GM23338 (cell line): Measurements from ENCODE around the gene SELENOS. TPM values are rescaled to one million over a fixed set of nuclear protein-coding genes. Genes with fewer than 3 reads are reported as not detected.

Source experiments
- ATAC-seq: fragments of 200-7000 bp; cut with Tn5 transposase; 3 replicates; pipeline ENCODE4 v1.9.1; 2020
- DNase-seq: peaks from one replicate; pipeline ENCODE4 v3.0.0-alpha.2; 2015; ENCODE audit warnings: low spot score
- H2AFZ ChIP-seq: fragments of 200-600 bp; sonication (generic); 2 replicates; pipeline ENCODE4 v1.8.0; 2016; ENCODE audit warnings: antibody characterized with exemption, mild to moderate bottlenecking, moderate library complexity
- H3F3A ChIP-seq: fragments of 200-600 bp; sonication (generic); replicated peaks from 2 replicates; pipeline ENCODE4 v1.8.0; 2017; ENCODE audit warnings: antibody characterized with exemption, mixed run types, low read depth
- H3K27ac ChIP-seq: fragments of 200-600 bp; sonication (generic); 2 replicates; pipeline ENCODE4 v1.6.1; 2016; ENCODE audit warnings: low read depth
- H3K27me3 ChIP-seq: fragments of 200-600 bp; sonication (generic); 2 replicates; pipeline ENCODE4 v1.8.0; 2016; ENCODE audit warnings: mild to moderate bottlenecking, mixed run types, moderate library complexity; ENCODE audit not compliant: insufficient read depth
- H3K36me3 ChIP-seq: fragments of 200-600 bp; sonication (generic); 2 replicates; pipeline ENCODE4 v1.8.0; 2016; ENCODE audit warnings: mild to moderate bottlenecking; ENCODE audit not compliant: insufficient read depth
- H3K4me1 ChIP-seq: fragments of 200-600 bp; sonication (generic); 2 replicates; pipeline ENCODE4 v1.8.0; 2016; ENCODE audit warnings: mild to moderate bottlenecking, moderate library complexity; ENCODE audit not compliant: insufficient read depth
- H3K4me2 ChIP-seq: fragments of 200-600 bp; sonication (generic); 2 replicates; pipeline ENCODE4 v1.7.1; 2017; ENCODE audit warnings: mixed run types
- H3K4me3 ChIP-seq: fragments of 200-600 bp; sonication (generic); 2 replicates; pipeline ENCODE4 v1.6.1; 2016; ENCODE audit warnings: mixed run types
- H3K79me2 ChIP-seq: fragments of 200-600 bp; sonication (generic); replicated peaks from 2 replicates; pipeline ENCODE4 v1.8.0; 2017; ENCODE audit warnings: mild to moderate bottlenecking; ENCODE audit not compliant: insufficient read depth
- H3K9me2 ChIP-seq: fragments of 200-600 bp; sonication (generic); 2 replicates; pipeline ENCODE4 v1.8.0; 2017; ENCODE audit not compliant: insufficient read depth
- H4K20me1 ChIP-seq: fragments of 200-600 bp; sonication (generic); replicated peaks from 2 replicates; pipeline ENCODE4 v1.8.0; 2017; ENCODE audit warnings: mild to moderate bottlenecking; ENCODE audit not compliant: insufficient read depth
- H3K27ac Mint-ChIP-seq: 2 replicates; pipeline ENCODE4 v1.8.0; 2020; ENCODE audit warnings: inconsistent platforms, mild to moderate bottlenecking, moderate library complexity, mixed read lengths
- H3K27me3 Mint-ChIP-seq: 3 replicates; pipeline ENCODE4 v1.8.0; 2022; ENCODE audit warnings: low read depth, mild to moderate bottlenecking, moderate library complexity, mixed read lengths, inconsistent platforms; ENCODE audit not compliant: insufficient read depth, poor library complexity
- H3K36me3 Mint-ChIP-seq: 3 replicates; pipeline ENCODE4 v1.8.0; 2021; ENCODE audit warnings: low read depth, mild to moderate bottlenecking, inconsistent platforms, moderate library complexity, mixed read lengths
- H3K4me1 Mint-ChIP-seq: 3 replicates; pipeline ENCODE4 v1.8.0; 2020; ENCODE audit warnings: mild to moderate bottlenecking, inconsistent platforms, mixed read lengths
- H3K4me3 Mint-ChIP-seq: 3 replicates; pipeline ENCODE4 v1.8.0; 2021; ENCODE audit warnings: moderate library complexity, mild to moderate bottlenecking, inconsistent platforms, mixed read lengths
- H3K9me3 Mint-ChIP-seq: 3 replicates; pipeline ENCODE4 v1.8.0; 2020; ENCODE audit warnings: moderate library complexity, mild to moderate bottlenecking, inconsistent platforms, mixed read lengths
- CREB1 ChIP-seq: fragments of 250-450 bp; sonication (Bioruptor Pico); IDR thresholded peaks from 2 replicates; pipeline ENCODE4 v1.5.0; 2020; ENCODE audit warnings: low read depth, mild to moderate bottlenecking, moderate library complexity
- EZH2phosphoT487 ChIP-seq: fragments of 200-600 bp; sonication (generic); IDR thresholded peaks from one replicate; pipeline ENCODE4 v1.8.1; 2018; ENCODE audit warnings: antibody characterized with exemption; ENCODE audit not compliant: unreplicated experiment
- JUNB ChIP-seq: IDR thresholded peaks from one replicate; pipeline ENCODE4 v1.6.1; 2016; ENCODE audit warnings: antibody characterized with exemption; ENCODE audit not compliant: unreplicated experiment
- REST ChIP-seq: IDR thresholded peaks from one replicate; pipeline ENCODE4 v1.6.1; 2018; ENCODE audit warnings: antibody characterized with exemption; ENCODE audit not compliant: unreplicated experiment
- STAT1 ChIP-seq: IDR thresholded peaks from one replicate; pipeline ENCODE4 v1.6.1; 2016; ENCODE audit warnings: antibody characterized with exemption; ENCODE audit not compliant: unreplicated experiment
- polyA plus RNA-seq: library from polyadenylated mRNA; unstranded; fragments of >200 nt; fragmentation: Nextera tagmentation; extraction: Ambion mirVana; gene quantifications from 2 replicates; pipeline ENCODE4 v1.2.1, GENCODE V29; 2016
- total RNA-seq: library from RNA; depleted of rRNA; stranded (reverse); fragments of >200 nt; shearing (Covaris generic); gene quantifications from 2 replicates; pipeline ENCODE4 v1.2.3, GENCODE V29; 2014
- TF ChIP-seq, protein P1 (sequence below), 2 experiments: fragments of 200-600 bp in 1 of 2; sonication (generic) in 1 of 2; conservative IDR thresholded peaks; 2 replicates each; pipeline versions ENCODE4 v1.5.1 to v1.6.1; 2016 to 2017; ENCODE audit warnings: antibody characterized with exemption in 2 of 2, low read depth in 2 of 2, mild to moderate bottlenecking in 2 of 2, moderate library complexity in 1 of 2

Gene SELENOS
- total and polyA plus RNA-seq, 2 experiments from 2014 or later: 37.0 to 106 TPM

DNA sequence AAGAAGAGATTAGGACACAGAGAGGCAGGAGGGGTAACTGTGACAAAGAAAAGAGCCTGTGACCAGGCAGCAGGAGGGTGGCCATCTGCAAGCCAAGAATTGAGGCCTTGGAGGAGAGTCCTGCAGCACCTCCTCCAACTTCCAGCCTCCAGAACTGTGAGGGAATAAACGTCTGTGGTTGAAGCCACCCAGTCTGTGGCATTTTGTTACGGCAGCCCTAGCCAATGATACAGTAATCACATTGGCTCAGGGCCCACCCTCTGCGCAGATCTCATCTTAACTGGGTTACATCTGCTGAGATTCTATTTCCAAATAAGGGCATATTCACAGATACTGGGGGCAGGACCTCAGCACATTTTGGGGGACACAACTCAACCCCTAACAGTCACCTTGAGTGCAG is 11.3 kb downstream of the SELENOS start (continued):
- TF ChIP-seq REST: no peak

DNA sequence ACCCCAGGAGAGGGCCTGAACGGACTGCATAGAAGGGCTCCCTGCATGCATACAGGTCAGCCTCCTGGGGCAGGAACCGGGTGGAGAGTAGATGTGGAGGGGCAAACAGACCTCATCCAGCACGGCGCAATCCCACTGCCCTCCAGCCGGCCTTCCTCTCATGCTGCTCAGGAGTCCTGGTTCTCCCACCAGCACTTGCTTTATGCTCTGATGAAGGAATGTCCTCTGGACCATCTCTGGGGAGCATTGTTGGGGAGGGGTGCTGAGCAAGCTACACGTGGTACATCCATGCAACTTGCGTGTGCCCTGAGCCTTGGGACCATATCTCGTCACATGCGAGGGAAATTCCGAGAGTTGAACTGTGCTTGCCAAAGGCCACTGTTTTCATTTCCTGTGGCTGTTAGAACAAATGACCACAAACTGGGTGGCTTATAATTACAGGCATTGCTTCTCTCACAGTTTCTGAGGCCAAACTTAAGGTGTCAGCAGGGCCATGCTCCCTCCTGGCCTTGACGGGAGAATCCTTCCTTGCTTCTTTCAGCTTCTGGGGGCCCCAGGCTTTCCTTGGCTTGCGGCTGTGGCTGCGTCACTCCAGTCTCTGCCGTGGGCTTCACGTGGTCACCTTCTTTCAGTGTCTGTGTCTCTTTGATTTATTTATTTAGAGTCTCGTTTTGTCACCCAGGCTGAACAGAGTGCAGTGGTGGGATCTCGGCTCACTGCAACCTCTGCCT is 12.2 kb downstream of the SELENOS start:
- Mint-ChIP-seq H3K9me3 (no peaks in the 10 kb centered on the region), H3K27me3 (peaks cover 12% of the 10 kb centered on the region), H3K27ac (no peak overlapping the region), H3K4me1 (peaks cover 9% of the 10 kb centered on the region), H3K4me3 (no peak overlapping the region), H3K36me3 (peaks cover 11% of the 10 kb centered on the region)
- Histone ChIP-seq H3F3A (no peaks in the 10 kb centered on the region), H2AFZ (no peak overlapping the region), H3K4me2 (no peak overlapping the region), H3K36me3 (no peaks in the 10 kb centered on the region), H3K9me2 (no peaks in the 10 kb centered on the region), H3K27me3 (no peaks in the 10 kb centered on the region), H3K4me1 (peaks cover 8% of the 10 kb centered on the region; the same call in 1 of the 2 replicates), H3K27ac (no peak overlapping the region), H3K79me2 (no peaks in the 10 kb centered on the region), H3K4me3 (no peak overlapping the region), H4K20me1 (no peaks in the 10 kb centered on the region)
- DNase-seq (no peak), ATAC-seq (no peak)
- no peak for TF ChIP-seq JUNB
- TF ChIP-seq, protein P1, sequence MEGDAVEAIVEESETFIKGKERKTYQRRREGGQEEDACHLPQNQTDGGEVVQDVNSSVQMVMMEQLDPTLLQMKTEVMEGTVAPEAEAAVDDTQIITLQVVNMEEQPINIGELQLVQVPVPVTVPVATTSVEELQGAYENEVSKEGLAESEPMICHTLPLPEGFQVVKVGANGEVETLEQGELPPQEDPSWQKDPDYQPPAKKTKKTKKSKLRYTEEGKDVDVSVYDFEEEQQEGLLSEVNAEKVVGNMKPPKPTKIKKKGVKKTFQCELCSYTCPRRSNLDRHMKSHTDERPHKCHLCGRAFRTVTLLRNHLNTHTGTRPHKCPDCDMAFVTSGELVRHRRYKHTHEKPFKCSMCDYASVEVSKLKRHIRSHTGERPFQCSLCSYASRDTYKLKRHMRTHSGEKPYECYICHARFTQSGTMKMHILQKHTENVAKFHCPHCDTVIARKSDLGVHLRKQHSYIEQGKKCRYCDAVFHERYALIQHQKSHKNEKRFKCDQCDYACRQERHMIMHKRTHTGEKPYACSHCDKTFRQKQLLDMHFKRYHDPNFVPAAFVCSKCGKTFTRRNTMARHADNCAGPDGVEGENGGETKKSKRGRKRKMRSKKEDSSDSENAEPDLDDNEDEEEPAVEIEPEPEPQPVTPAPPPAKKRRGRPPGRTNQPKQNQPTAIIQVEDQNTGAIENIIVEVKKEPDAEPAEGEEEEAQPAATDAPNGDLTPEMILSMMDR (conservative IDR thresholded peaks at IDR 0.05; ENCODE audit: low read depth in 2 of 2): no peak
- TF ChIP-seq STAT1: no peak
- no peak for TF ChIP-seq CREB1 (CRISPR knock-in tag)

DNA sequence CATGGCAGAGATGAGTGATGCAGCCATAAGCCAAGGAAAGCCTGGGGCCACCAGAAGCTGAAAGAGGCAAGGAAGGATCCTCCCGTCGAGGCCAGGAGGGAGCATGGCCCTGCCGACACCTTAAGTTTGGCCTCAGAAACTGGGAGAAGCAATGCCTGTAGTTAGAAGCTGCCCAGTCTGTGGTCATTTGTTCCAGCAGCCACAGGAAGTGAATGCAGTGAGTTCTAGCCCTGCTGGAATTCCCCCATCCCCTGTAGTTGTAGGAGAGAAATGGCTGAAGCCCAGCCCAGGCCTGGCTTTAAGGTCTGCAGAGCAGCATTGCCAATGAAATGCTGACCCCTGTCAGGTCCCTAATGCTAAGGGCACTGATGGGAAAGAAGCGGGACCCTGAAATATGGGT is 13.3 kb downstream of the SELENOS start:
- Histone ChIP-seq H3F3A (no peaks in the 10 kb centered on the region), H3K4me2 (no peak overlapping the region), H3K27me3 (no peaks in the 10 kb centered on the region), H3K4me3 (no peak overlapping the region), H3K79me2 (no peaks in the 10 kb centered on the region), H3K27ac (no peak overlapping the region), H2AFZ (no peak overlapping the region), H4K20me1 (no peaks in the 10 kb centered on the region), H3K4me1 (peaks cover 8% of the 10 kb centered on the region; the same call in 1 of the 2 replicates), H3K36me3 (no peaks in the 10 kb centered on the region), H3K9me2 (no peaks in the 10 kb centered on the region)
- Mint-ChIP-seq H3K36me3 (peaks cover 2% of the 10 kb centered on the region; the same call in 2 of the 3 replicates), H3K27me3 (peaks cover 12% of the 10 kb centered on the region), H3K27ac (no peak overlapping the region), H3K4me3 (no peak overlapping the region), H3K4me1 (peaks cover 9% of the 10 kb centered on the region), H3K9me3 (no peaks in the 10 kb centered on the region)
- ATAC-seq: no peak
- DNase-seq: no peak
- no peak for TF ChIP-seq EZH2phosphoT487
- TF ChIP-seq, protein P1 (conservative IDR thresholded peaks at IDR 0.05; ENCODE audit: low read depth in 2 of 2): peak in 1 of 2 experiments; percentile 12; a peak in 1 of 4 replicates
